NCI-H524 (cell line): ENCODE measurements around the gene EIF4G3.
"Not testable (repeated sequence)": the region's sequence is repeated elsewhere in the genome, so short reads cannot be mapped to it uniquely, and the experiment has no call there.

Experiments used
- DNase-seq, 2 experiments: peaks; one replicate each; lab custom pipeline; 2025; lab: John Stamatoyannopoulos, UW

Gene EIF4G3

DNA sequence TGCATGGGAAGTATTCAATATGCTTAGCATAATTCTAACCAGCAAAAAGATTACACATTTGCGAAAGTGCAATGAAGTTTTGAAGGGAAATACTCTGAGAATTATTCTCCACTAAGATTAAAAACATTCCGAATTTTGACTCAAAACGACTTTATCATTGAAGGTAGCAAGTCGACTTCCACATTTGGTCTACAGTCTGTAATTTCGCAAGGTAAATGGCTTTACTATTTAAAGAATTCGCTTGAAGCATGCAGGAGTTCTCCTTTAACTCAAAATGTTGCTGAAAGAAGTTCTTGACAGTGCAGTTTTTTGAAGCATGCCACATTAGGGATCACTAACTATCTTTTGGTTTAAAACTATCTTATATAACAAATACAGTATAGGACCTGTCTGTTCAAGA, 228.6 kb downstream of the EIF4G3 start:
- DNase-seq = no peak

- DNase-seq = no peak
Observed at GRCh38 chr1:20947409-20947808, 229.3 kb downstream of the EIF4G3 start.

DNA sequence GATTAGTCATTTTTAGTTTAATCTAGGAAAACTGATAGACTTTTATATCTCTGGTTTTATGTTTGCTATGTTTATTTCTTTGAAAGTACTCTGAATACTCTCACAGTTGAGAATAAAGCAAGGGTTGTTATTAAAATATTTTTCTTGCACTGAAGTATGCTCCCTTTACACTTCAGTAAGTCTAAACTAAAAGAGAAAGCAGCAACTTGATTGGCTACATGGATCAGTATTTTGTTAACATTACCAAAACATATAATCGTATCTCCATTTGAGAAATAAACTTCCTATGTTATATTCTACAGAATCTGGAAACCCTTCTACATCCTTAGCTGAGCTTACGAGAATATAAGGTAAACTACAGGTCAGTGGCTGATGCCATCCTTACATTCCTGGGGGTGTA, 240.1 kb downstream of the EIF4G3 start:
- DNase-seq = no peak

GRCh38 chr1:20936216-20936615, 240.5 kb downstream of the EIF4G3 start:
- DNase-seq = no peak

DNA sequence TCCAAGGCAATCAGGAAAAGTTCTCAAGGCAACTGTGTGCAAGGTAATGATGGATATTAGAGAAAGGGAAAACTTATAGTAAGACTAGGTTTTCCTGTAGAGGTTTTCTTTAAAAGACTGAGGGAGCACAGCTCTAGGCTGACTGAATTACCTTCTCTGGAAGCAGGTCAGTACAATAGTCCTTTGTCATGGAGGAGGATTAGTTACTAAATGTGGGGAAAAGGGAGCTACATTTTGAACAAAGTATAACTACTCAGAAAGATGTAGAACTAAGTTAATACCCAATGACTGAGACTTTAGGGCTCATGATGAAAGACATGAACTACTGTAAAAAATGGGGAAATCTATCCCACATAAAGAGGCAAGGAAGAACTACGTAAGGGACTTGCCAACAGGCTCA, 241.0 kb downstream of the EIF4G3 start:
- no peak for DNase-seq

- no peak for DNase-seq
Observed at GRCh38 chr1:20932437-20932977, 244.2 kb downstream of the EIF4G3 start.

- DNase-seq = no peak
Observed at GRCh38 chr1:20931930-20932436, 244.7 kb downstream of the EIF4G3 start.

DNA sequence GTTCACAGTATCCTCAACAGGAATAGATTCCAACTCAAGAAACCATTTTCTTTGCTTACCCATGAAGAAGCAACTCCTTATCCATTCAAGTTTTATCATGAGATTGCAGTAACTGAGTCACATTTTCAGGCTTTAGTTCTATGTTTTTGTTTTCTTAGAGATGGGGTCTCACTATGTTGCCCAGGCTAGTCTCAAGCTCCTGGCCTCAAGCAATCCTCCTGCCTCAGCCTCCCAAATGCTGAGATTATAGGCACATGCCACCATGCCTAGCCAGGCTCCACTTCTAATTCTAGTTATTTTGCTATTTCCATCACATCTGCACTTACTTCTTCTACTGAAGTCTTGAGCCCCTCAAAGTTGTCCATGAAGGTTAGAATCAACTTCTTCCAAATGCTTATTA, 246.3 kb downstream of the EIF4G3 start:
- no peak for DNase-seq

DNA sequence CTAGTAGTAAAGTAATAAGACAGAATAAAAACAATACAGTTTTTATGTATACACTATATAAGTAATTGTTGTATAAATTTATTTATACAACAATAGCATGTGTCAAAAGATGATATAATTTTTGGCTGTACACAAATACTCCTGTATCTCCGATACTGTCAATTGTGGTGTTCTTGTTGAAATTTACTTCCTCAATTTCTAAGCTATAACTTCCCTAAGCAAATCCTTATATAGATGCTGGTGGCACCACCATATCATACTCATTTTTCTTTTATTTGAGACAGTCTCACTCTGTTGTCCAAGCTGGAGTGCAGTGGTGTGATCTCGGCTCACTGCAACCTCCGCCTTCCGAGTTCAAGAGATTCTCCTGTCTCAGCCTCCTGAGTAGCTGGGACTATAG, 248.6 kb downstream of the EIF4G3 start:
- no peak for DNase-seq

- no peak for DNase-seq
Observed at GRCh38 chr1:20921285-20921684, 255.4 kb downstream of the EIF4G3 start.

- DNase-seq = no peak
Observed at GRCh38 chr1:20913242-20913641, 263.5 kb downstream of the EIF4G3 start.

DNA sequence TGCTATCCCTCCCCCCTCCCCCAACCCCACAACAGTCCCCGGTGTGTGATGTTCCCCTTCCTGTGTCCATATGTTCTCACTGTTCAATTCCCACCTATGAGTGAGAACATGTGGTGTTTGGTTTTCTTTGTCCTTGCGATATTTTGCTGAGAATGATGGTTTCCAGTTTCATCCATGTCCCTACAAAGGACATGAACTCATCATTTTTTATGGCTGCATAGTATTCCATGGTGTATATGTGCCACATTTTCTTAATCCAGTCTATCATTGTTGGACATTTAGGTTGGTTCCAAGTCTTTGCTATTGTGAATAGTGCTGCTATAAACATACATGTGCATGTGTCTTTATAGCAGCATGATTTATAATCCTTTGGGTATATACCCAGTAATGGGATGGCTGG, 269.2 kb downstream of the EIF4G3 start:
- not testable (repeated sequence) for DNase-seq

GRCh38 chr1:20903437-20903836, 273.3 kb downstream of the EIF4G3 start:
- DNase-seq = no peak

DNA sequence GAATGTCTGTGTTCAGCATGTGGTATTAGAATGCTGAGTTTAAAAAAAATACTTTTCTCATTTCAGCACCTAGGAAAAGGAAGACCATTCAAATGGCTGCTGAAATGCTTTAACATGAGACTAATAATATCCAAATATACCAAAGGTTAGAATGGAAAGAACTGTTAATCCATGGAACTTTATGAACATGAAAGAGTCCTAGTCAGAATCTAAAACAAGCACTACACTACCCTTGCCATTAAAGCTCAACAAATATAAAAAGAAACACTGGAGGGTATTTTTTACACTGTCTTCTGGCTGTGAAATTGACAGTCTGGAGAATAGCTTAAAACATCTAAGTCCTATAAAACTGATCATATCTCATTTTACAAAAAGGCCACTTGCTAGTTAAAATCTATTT, 276.6 kb downstream of the EIF4G3 start:
- DNase-seq = no peak

- DNase-seq = no peak
Observed at GRCh38 chr1:20899154-20899972, 277.3 kb downstream of the EIF4G3 start.

- DNase-seq = no peak
Observed at GRCh38 chr1:20896826-20897225, 279.9 kb downstream of the EIF4G3 start.

GRCh38 chr1:20893931-20894330, 282.8 kb downstream of the EIF4G3 start:
- no peak for DNase-seq

DNA sequence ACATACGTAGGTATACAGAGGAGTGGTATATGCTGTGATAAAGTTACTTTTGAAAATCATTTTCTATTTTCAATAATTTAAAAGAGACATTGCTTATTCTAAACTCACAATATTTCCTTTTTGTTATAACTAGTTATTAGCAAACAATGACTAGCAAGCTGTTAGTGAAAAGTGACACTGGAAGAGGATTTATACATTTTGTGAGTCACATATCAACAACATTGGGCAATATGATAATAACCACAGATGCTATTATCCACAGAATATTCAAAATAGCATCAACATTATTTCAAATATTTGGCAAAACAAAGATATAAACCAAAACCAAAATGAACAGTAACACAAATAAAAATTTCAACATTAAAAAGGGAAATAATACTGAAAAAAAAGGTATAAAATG, 285.6 kb downstream of the EIF4G3 start:
- no peak for DNase-seq

GRCh38 chr1:20887246-20887645, 289.5 kb downstream of the EIF4G3 start:
- DNase-seq = no peak

GRCh38 chr1:20885121-20885520, 291.6 kb downstream of the EIF4G3 start:
- no peak for DNase-seq

GRCh38 chr1:20884513-20884912, 292.2 kb downstream of the EIF4G3 start:
- DNase-seq = no peak

DNA sequence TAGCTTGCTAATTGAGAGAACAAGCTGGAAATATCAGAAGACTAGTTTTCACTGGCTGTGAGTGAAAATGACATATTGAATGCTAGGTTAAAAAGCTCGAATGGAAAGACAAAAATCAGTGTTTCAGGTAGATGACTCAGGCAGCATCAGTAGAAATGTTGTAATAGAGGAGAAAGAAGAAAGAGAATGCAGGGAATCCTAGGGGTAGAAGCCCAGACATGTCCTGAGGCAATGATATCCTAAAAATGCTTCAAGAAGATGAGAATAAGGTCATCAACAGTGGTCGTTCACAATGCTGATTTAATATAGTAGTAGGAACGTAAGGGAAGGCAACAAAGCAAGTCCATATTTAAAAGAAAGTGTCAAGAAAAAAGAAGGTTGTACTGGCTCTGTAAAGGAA, 292.9 kb downstream of the EIF4G3 start:
- DNase-seq = no peak

- no peak for DNase-seq
Observed at GRCh38 chr1:20882837-20883236, 293.9 kb downstream of the EIF4G3 start.

DNA sequence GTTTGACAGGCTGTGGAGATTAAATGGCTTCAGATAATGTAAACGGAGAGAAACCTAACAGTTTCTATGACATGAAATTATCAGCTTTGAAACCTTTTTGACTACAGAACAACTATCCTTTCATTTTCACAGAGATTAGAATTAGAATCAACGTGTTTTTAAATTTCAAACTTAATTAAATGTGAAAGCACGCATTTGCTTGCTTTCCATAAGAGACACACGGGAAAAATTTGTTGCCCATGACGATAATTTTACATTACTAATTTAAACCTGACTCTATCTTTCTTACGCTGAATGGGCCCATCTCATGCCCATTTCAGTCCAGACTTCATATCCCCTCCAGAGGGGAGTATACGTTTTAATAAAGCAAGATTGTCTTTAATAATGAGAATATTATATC, 297.9 kb downstream of the EIF4G3 start:
- no peak for DNase-seq
